Esophagus squamous epithelium (tissue), 4 donors: ENCODE results near the gene TAF3.

ENCODE experiments used
- POLR2A ChIP-seq, 4 donors: fragments of 450-650 bp; IDR thresholded peaks; one replicate each; pipeline ENCODE4 v1.6.1; 2017; ENCODE audit warnings: antibody characterized with exemption in 4 of 4, mild to moderate bottlenecking in 4 of 4, moderate library complexity in 3 of 4
- TF ChIP-seq, protein P1 (sequence below), 6 experiments: fragments of 450-650 bp in 4 of 6; fragments of 200-600 bp in 2 of 6; sonication (generic) in 2 of 6; IDR thresholded peaks; one replicate each; pipeline ENCODE4 v1.5.1; 2016 to 2019; ENCODE audit warnings: antibody characterized with exemption in 6 of 6, mild to moderate bottlenecking in 4 of 6, moderate library complexity in 4 of 6

DNA sequence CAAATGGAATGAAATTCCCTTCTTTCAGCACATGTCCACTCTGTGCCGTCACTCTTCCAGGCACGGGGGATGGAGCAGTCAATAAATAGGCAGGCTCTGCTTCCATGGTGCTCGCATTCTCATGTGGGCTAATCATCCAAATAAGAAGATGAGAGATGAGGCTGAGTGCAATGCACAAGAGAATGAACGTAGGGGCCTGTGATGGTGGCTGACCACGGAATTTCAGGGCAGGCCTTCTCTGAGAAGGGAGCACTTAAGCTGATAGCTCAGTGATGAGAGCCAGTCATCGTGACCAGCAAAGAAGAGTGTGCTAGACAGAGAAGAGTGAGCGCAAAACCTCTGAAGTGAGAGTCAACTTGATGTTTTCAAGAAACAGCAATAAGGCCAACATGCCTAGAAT, 47.9 kb downstream of the TAF3 start:
- TF ChIP-seq, protein P1, sequence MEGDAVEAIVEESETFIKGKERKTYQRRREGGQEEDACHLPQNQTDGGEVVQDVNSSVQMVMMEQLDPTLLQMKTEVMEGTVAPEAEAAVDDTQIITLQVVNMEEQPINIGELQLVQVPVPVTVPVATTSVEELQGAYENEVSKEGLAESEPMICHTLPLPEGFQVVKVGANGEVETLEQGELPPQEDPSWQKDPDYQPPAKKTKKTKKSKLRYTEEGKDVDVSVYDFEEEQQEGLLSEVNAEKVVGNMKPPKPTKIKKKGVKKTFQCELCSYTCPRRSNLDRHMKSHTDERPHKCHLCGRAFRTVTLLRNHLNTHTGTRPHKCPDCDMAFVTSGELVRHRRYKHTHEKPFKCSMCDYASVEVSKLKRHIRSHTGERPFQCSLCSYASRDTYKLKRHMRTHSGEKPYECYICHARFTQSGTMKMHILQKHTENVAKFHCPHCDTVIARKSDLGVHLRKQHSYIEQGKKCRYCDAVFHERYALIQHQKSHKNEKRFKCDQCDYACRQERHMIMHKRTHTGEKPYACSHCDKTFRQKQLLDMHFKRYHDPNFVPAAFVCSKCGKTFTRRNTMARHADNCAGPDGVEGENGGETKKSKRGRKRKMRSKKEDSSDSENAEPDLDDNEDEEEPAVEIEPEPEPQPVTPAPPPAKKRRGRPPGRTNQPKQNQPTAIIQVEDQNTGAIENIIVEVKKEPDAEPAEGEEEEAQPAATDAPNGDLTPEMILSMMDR (IDR thresholded peaks at IDR 0.05) = no peak
- TF ChIP-seq POLR2A (IDR thresholded peaks at IDR 0.05) = no peak
